GM19025 (cell line): ENCODE data around the gene FOXE1.

Experiments used
- ATAC-seq: cut with Tn5 transposase; IDR thresholded peaks from one replicate; pipeline ENCODE4 v1.9.1; 2021; ENCODE audit warnings: mild to moderate bottlenecking, low read depth, moderate library complexity; ENCODE audit not compliant: unreplicated experiment

The FOXE1 gene

GRCh38 chr9:97847474-97848214, 5.4 kb upstream of the FOXE1 start:
- ATAC-seq: no peak

- ATAC-seq: no peak
Measured at GRCh38 chr9:97848215-97848479, 4.9 kb upstream of the FOXE1 start.

DNA sequence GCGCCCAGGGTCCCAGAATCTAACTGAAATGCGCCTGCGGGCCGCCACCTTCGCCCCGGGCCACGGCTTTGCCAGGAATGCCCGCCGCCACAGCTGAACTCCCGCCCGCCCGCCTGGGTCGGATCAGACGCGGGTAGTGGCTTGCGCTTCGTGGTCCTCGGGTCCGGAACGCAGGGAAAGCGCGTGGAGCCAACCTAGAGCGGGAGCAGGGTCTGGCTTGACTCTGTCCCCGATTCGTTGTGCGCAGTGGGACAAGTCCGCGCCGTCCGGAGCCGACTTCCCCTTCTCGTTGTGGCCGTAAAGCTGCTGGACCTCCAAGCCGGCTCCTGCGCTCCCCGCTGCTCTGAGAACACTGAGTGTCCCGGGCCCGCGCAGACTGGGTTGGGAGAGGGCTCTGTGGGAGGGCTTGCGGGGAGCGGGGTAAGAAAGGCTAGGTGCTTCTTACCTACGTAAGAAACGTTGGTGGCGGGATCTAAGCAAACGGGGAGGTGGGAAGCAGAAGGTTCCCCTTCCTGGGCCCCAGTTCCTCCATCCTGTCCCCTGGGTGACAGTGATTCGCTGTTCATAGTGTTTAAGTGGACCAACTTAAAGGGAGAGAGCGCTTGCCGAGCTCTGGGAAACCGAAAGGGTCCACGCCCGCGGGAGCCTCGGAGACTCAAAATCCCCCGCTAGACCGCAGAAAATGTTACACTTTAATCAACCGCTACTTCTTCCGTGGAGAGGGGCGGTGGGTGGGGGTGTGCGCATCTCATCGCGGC, 4.4 kb upstream of the FOXE1 start:
- no peak for ATAC-seq

DNA sequence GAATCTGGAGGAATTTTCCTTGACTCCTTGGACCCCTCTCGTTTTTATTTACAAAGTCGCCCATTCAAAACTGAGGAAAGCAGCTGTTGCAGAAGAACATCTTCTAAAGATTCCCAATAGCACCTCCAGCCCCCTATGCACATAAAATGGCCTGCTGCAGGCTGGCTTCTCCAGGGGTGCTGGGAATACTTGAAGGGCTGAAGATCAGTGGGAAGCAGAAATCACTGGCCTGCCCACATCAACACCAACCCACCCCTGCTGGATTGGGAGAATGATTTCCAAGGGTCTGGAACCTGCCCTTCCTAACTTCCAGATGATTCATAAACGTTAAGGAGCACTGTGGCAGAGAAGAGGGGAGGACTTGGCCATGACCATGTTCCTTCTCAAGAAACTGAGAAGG, 3.0 kb upstream of the FOXE1 start:
- ATAC-seq: no peak

- no peak for ATAC-seq
Measured at GRCh38 chr9:97850746-97851445, 2.1 kb upstream of the FOXE1 start.

DNA sequence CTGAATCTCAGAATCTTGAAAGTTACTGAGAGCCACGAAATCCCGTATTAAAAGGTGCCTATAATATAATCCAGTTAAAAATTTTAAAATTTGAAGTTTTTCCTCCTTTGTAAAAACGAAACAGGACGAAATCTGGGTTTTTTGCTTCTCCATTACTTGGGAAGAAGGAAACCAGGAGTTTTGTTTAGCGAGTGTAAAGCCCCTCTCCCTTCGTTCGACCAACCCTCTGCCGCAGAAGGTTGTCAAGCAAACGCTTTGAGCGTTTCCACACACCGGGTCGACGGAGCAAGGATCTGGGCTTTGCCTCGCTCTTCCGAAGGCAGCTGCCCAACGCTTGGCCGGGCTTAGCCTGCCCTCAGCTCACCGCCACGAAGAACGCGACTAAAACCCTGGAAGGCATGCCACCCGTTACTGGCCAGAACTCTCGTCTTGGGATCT, 1.6 kb upstream of the FOXE1 start:
- no peak for ATAC-seq

GRCh38 chr9:97852001-97852398, 1.0 kb upstream of the FOXE1 start:
- ATAC-seq: no peak

DNA sequence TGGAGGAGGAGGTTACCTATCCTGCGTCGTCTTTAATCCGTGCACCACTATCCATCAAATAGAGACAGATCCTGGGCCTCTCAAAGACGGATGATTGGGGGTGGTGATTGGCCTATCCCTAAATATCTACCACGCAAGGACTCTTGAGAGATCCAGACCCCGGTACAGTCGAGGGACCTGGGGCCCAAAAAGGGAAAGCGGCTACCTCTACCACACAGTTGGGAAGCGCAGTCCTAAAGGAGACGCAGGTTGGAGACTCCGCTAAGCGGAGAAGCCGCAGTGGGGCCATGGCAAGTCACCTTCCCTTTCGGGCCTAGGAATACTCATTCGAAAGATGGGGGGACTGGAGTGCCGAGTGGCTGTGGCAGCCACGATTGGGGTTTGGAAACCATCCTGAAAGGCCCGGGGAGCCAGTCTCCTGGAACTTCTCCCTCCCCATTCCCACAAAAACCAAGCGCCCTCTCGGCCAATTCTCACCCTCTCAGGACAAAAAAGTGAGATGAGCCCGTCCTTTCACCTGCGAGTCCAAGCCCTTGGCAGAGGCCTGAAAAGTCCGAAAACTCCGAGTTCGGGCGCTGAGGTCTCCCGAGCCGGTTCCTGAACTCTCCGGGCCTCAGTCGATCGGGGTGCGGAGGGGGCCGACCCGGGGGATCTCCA, 499 bp upstream of the FOXE1 start:
- no peak for ATAC-seq

- ATAC-seq: no peak
Measured at GRCh38 chr9:97853844-97854695, 1.0 kb downstream of the FOXE1 start.

DNA sequence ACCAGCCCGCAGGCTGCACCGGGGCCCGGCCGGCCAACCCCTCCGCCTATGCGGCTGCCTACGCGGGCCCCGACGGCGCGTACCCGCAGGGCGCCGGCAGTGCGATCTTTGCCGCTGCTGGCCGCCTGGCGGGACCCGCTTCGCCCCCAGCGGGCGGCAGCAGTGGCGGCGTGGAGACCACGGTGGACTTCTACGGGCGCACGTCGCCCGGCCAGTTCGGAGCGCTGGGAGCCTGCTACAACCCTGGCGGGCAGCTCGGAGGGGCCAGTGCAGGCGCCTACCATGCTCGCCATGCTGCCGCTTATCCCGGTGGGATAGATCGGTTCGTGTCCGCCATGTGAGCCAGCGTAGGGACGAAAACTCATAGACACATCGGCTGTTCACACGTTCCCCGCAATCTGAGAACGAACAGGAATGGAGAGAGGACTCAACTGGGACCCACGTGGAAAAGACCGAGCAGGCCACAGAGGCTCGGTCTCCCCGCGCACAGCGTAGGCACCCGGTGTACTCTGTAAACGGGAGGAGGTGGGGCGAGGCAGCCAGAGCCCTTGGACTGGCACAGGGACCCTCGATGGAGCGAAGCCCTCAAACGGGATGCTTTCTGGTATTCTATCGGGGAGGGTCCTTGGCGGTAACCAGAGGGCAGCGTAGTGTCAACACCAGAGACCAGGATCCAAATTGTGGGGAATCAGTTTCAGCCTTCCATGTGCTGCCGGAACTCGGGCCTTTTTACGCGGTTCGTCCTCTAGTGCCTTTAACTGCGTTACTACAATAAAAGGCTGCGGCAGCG, 1.9 kb downstream of the FOXE1 start:
- ATAC-seq: no peak

- no peak for ATAC-seq
Measured at GRCh38 chr9:97855486-97855875, 2.5 kb downstream of the FOXE1 start.

DNA sequence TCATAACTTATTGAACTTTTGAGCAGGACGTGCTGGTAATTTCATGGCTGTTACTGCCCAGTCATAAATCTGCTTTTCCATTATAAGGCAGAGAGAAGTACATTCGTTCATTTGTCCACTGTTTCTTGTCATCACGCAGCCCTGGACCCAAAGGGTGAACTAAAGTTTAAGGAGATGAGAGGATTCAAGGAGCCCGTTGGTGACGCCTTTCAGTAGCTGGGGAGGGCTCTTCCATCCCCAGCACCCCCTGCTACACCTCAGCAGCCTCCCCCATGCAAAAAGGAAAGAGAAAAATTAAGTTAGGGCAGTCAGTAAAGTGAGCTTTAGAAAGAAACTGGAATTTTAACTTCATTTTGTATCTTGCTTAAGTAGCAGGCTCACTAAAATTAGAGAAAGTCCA, 2.9 kb downstream of the FOXE1 start:
- ATAC-seq: no peak

GRCh38 chr9:97856857-97857605, 4.0 kb downstream of the FOXE1 start:
- no peak for ATAC-seq

DNA sequence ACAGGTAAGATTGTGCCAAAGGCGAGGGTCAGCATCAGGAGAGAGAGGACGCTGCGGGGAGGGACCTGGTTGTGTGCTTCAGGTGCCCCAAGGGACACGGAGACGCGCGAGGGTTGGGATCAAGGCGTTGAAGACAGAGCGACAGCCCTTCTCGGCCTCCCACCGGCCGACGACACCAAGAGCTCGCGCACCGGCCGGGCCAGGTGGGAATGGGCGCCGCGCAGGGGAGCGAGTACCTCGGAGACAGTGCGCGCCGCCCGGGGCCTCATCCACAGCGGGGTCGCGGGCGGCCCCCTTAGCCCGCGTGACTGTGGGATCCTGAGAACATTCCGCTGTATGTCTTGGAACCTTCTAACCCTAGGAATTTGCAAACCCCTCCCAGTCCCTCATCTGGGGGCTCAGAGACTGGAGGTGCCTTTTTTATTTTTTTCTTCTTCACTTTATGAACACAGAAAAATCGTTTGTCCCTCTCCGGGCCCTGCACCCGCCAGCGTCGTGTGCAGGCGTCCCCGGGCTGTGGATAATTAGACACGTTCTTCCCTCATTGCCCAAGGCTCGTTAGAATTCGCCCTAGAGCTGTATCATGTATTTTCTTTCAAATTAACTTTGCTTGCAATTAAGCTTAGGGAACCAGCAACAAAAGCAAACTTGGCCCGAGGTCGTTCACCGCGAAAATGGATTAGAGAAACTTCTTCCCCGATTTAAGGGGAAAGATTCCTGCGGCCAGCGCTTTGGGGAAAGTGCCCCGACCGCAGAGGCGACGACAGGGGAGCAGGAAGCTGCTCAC, 4.8 kb downstream of the FOXE1 start:
- ATAC-seq: no peak

GRCh38 chr9:97858393-97858713, 5.3 kb downstream of the FOXE1 start:
- ATAC-seq: no peak

DNA sequence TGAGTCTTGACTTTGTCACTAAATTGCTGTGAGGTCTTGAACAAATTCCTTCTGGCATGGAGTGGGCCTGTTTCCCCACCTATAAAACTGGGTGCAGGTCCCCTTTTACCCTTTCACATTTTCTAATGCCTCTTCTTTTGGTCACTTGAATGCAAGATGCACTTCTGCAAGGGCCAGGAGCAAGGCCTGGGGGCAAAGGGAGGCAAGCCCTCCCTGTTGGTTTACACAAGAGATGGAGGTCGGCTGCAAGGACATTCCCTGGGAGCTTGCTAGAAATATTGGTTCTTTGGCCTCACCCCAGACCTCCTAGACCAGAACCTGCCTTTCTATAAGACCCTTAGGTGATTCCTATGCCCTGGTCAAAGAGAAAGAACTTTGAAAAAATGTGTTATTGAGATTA, 5.8 kb downstream of the FOXE1 start:
- no peak for ATAC-seq

GRCh38 chr9:97859346-97859745, 6.3 kb downstream of the FOXE1 start:
- no peak for ATAC-seq

GRCh38 chr9:97860451-97861147, 7.6 kb downstream of the FOXE1 start:
- no peak for ATAC-seq
